Suprapubic skin (tissue), 3 donors: ENCODE results near the gene CLDN22.

Experiments used
- EP300 ChIP-seq: sonication (generic); formaldehyde crosslinking; IDR thresholded peaks from one replicate; pipeline ENCODE4 v1.6.1; 2017; ENCODE audit warnings: antibody characterized with exemption
- TF ChIP-seq, protein P1 (sequence below), 2 donors: fragments of 200-600 bp in 1 of 2; fragments of 450-650 bp in 1 of 2; sonication (generic) in 1 of 2; IDR thresholded peaks; one replicate each; pipeline ENCODE4 v1.5.1; 2016 to 2019; ENCODE audit warnings: antibody characterized with exemption in 2 of 2, mild to moderate bottlenecking in 1 of 2, moderate library complexity in 1 of 2

DNA sequence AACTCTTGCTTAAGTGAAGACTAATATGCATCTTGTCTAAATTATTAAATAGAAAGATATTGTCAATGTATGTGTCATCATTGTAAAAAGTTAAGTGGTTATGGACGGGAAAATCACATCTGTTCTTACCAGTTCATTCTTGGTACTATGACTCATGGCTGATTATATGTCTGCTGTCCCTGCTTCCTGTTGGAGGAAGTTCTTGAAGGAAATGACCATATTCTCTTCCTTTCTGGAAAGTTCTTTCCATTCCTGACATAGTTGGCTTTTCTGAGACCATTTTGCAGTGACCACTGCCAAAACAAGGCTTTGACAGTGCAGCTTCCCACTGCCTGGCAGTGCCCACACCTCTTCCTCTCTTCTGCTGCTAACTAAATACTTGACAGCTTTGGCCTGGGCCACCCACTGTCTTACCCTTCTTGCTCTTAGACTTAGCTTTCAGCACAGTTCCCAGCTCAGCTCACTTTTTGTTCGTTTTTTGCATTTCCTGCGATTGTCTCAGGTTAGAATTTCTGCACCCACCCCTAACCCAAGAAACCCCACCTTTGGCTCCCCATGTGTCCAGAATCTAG is 15.4 kb upstream of the CLDN22 start:
- no peak for TF ChIP-seq EP300
- TF ChIP-seq, protein P1, sequence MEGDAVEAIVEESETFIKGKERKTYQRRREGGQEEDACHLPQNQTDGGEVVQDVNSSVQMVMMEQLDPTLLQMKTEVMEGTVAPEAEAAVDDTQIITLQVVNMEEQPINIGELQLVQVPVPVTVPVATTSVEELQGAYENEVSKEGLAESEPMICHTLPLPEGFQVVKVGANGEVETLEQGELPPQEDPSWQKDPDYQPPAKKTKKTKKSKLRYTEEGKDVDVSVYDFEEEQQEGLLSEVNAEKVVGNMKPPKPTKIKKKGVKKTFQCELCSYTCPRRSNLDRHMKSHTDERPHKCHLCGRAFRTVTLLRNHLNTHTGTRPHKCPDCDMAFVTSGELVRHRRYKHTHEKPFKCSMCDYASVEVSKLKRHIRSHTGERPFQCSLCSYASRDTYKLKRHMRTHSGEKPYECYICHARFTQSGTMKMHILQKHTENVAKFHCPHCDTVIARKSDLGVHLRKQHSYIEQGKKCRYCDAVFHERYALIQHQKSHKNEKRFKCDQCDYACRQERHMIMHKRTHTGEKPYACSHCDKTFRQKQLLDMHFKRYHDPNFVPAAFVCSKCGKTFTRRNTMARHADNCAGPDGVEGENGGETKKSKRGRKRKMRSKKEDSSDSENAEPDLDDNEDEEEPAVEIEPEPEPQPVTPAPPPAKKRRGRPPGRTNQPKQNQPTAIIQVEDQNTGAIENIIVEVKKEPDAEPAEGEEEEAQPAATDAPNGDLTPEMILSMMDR (IDR thresholded peaks at IDR 0.05), result no peak
